Measurements from ENCODE around the gene BANP. TPM values are rescaled to one million over a fixed set of nuclear protein-coding genes. Genes with fewer than 3 reads are reported as not detected.
"Not testable (repeated sequence)": the region's sequence is repeated elsewhere in the genome, so short reads cannot be mapped to it uniquely, and the experiment has no call there.

Gene BANP
- total RNA-seq, 3 donors from 2014 or later = 25.2 to 29.4 (median 25.9) TPM

GRCh38 chr16:87982581-87983041 lies 31.4 kb downstream of the BANP start:
- Mint-ChIP-seq H3K27me3 (ENCODE audit: low read depth) (no peaks in the 10 kb centered on the region), H3K4me3 (no peak overlapping the region), H3K9me3 (no peaks in the 10 kb centered on the region), H3K36me3 (ENCODE audit: insufficient read depth) (peaks cover 46% of the 10 kb centered on the region), H3K4me1 (ENCODE audit: low read depth) (peaks cover 66% of the 10 kb centered on the region)
- ATAC-seq (no peak), DNase-seq (no peak)

DNA sequence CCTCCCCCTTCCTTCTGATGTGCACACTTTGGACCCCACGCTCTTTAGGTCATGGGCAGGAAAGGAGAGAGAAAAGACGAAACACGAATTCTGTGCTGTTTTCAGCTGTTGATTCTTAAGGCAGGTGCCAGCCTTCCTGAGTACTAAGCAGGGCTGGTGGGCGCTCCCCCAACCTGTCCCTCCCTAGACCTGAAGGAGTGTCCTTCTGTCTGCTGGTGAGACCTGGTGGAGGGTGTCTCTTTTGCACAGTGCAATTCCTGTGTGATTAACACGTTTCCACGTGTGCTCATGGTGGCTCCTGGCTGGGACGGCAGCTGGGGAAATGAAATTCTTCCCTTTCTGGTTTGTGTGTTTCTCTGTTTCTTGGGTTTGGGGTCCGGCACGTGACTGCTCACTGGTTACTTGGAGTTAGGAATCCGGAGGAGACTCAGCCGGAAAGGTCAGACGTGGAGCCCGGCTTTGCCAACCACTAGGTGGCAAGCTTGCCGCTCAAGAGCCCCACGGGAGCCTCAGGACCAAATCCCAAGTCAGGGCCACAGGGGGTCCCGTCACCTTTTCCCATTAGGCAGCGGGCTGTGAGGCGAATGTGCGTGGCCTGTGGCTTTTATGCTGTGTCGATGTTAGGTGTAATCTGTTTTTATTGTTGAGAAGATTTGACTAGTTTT lies 32.0 kb downstream of the BANP start:
- ATAC-seq; H3K9me3 Mint-ChIP-seq; H3K4me3 Mint-ChIP-seq; H3K27me3 Mint-ChIP-seq (ENCODE audit: low read depth); DNase-seq: not testable (repeated sequence)
- Mint-ChIP-seq H3K36me3 (ENCODE audit: insufficient read depth) (peaks cover 46% of the 10 kb centered on the region), H3K4me1 (ENCODE audit: low read depth) (peaks cover 66% of the 10 kb centered on the region)

DNA sequence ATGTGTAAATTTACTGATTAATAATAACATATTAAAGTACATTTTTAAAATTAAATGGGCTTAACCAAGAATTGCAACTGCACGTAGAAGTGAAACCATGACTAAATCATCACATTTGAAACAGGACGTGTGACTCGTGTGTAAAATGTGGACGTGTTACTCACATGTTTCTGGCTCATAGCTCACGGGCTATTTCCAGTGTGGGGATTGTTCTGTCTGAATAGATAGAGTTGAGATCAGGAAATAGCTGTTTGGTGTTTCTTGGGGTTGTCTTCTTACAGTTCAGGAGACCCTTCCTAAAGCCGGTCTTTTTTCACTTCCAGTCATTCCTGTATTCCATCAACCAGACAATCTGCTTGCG lies 32.5 kb downstream of the BANP start:
- H3K9me3 Mint-ChIP-seq; H3K4me3 Mint-ChIP-seq; DNase-seq; H3K27me3 Mint-ChIP-seq (ENCODE audit: low read depth): not testable (repeated sequence)
- Mint-ChIP-seq H3K36me3 (ENCODE audit: insufficient read depth) (peaks cover 46% of the 10 kb centered on the region), H3K4me1 (ENCODE audit: low read depth) (peaks cover 66% of the 10 kb centered on the region)
- ATAC-seq = peak; percentile 63 to 82

DNA sequence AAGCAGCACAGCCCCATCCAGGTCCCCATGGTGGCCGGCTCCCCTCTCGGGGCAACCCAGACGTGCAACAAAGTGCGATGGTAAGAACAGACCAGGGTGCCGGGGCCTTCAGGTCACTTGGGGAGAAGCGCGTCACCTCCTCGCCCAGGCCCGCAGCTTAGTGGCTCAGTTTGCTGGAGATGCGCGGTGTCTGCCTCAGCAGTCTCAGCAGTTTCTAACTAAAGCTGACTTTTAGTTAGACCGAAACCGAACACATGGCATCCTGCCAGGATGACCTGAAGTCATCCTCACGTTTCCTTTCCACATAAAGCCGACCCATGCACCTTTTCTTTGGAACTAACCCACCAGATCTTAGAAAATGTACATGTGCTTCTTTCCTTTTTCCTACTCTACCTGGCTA lies 32.9 kb downstream of the BANP start:
- peak overlapping the region; percentile 50 for H3K4me3 Mint-ChIP-seq
- ATAC-seq = not testable (repeated sequence)

GRCh38 chr16:87984632-87985267 lies 33.5 kb downstream of the BANP start:
- H3K4me1 Mint-ChIP-seq (ENCODE audit: low read depth) = peaks cover 58% of the 10 kb centered on the region
- H3K9me3 Mint-ChIP-seq = no peaks in the 10 kb centered on the region
- H3K36me3 Mint-ChIP-seq (ENCODE audit: insufficient read depth) = peaks cover 46% of the 10 kb centered on the region
- no peak for DNase-seq
- H3K4me3 Mint-ChIP-seq = peak overlapping the region; percentile 50
- H3K27me3 Mint-ChIP-seq (ENCODE audit: low read depth) = no peaks in the 10 kb centered on the region
- ATAC-seq = no peak

More for the DNA sequence above, 32.9 kb downstream of the BANP start:
- peaks cover 64% of the 10 kb centered on the region for H3K4me1 Mint-ChIP-seq (ENCODE audit: low read depth)
- not testable (repeated sequence) for H3K9me3 Mint-ChIP-seq; DNase-seq; H3K27me3 Mint-ChIP-seq (ENCODE audit: low read depth)
- peaks cover 46% of the 10 kb centered on the region for H3K36me3 Mint-ChIP-seq (ENCODE audit: insufficient read depth)

DNA sequence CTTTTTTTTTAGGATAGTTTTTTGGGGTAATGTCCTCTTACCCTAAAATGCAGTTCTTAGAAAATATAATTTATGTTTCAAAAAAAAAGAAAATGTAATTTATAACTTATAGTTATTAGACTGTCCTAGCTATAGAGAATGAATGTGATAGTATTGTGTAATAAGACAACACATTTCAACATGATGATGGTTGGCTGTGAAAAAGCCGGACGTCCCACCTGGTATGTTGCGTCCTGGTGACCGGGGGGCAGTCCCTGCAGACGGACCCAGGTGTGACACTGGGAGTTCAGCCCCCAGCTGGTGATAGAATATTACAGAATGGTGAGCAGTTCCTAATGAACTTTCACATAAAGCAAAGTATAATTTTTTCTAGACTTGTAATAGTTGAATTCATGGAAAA lies 34.3 kb downstream of the BANP start:
- not testable (repeated sequence) for H3K9me3 Mint-ChIP-seq; H3K4me3 Mint-ChIP-seq; ATAC-seq; DNase-seq; H3K27me3 Mint-ChIP-seq (ENCODE audit: low read depth)
- Mint-ChIP-seq H3K36me3 (ENCODE audit: insufficient read depth) (peaks cover 44% of the 10 kb centered on the region), H3K4me1 (ENCODE audit: low read depth) (peaks cover 51% of the 10 kb centered on the region)

DNA sequence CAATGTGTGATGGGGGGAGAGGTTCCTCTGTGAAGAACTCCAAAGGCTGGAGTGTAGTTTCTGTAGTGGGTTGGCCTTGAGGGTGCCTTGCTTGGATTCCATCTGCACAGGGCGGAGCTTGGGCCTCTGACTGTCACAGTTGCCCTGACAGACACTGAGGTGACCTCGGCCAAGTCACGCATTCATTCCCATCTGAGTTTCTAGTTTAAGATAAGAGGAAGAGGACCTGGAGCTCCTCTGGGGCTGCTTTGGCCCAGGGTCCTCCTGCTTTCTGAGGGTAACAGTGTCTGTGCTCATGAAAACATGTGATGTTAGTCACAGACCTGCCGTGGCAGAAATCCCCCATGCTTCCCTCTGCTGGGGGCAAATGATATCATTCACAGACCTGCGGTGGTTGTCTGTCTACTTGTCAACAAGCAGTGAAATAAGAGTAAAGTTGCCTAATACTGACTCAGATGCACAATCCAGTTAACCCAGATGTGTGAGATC lies 35.2 kb downstream of the BANP start:
- H3K4me1 Mint-ChIP-seq (ENCODE audit: low read depth) = peaks cover 43% of the 10 kb centered on the region
- peak; percentile 85 to 93 for ATAC-seq
- not testable (repeated sequence) for H3K9me3 Mint-ChIP-seq; H3K27me3 Mint-ChIP-seq (ENCODE audit: low read depth)
- H3K4me3 Mint-ChIP-seq = peak overlapping the region; percentile 24
- H3K36me3 Mint-ChIP-seq (ENCODE audit: insufficient read depth) = peaks cover 39% of the 10 kb centered on the region
- DNase-seq = peak; percentile 42

DNA sequence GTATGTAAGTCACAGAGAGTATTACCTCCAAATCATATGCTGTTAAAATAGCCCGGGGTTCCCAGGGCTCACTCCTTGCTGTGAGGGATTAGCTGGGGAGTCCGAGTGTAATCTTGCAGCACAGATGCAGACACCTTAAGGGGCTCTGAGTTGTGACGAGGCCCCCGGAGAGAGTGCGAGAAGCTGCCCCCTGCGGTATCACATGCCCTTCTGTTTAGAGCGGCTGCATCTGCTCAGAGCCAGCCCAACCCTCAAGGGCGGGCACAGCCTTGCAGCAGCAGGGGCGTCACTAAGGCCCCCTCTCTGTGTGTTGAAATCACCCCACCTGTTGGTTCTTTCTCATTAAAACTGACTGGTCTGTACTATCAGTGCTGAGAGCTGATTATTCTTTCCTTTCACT lies 37.4 kb downstream of the BANP start:
- not testable (repeated sequence) for H3K4me3 Mint-ChIP-seq; H3K27me3 Mint-ChIP-seq (ENCODE audit: low read depth); H3K9me3 Mint-ChIP-seq; DNase-seq; ATAC-seq
- H3K4me1 Mint-ChIP-seq (ENCODE audit: low read depth) = peaks cover 27% of the 10 kb centered on the region
- peaks cover 28% of the 10 kb centered on the region for H3K36me3 Mint-ChIP-seq (ENCODE audit: insufficient read depth)

DNA sequence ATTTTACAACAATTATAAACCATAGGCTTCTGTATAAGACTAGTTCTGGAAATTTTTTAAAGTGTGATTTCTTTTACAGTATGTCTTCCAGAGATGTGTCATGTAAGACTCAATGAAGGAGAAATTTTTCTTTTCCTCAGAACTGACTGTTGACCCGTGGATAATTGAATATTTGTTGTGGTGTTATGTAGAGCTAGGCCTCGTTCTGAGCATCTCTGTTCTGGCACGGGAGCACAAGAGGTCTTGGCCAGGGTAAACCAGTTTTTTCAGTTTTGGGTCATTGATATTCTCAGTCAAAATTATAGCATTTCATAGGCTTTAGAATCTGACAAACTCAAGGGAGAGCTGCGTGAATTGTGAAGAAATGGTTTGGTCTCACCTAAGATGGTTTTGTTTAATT lies 39.0 kb downstream of the BANP start:
- H3K27me3 Mint-ChIP-seq (ENCODE audit: low read depth) = not testable (repeated sequence)

DNA sequence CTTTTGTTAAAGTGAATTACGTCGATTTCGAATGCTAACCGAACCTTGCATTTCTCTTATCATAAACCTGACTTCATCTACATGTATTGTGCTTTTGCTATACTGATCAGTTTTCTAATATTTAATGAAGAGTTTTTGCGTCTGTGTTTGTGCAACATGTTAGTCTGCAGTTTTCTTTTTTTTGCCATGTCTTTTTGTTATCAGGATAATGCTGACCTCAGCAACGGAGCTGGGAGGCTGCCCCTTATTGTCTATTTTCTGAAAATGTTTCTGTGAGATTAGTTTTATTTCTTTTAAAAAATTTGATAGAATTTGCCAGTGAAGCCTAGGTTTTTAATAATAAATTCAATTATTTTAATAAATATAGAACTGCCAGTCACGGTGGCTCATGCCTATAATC lies 40.9 kb downstream of the BANP start:
- not testable (repeated sequence) for ATAC-seq; H3K9me3 Mint-ChIP-seq; DNase-seq; H3K4me3 Mint-ChIP-seq; H3K4me1 Mint-ChIP-seq (ENCODE audit: low read depth); H3K27me3 Mint-ChIP-seq (ENCODE audit: low read depth)
- peaks cover 10% of the 10 kb centered on the region for H3K36me3 Mint-ChIP-seq (ENCODE audit: insufficient read depth)

More for the DNA sequence above, 39.0 kb downstream of the BANP start:
- H3K4me3 Mint-ChIP-seq, DNase-seq, H3K9me3 Mint-ChIP-seq, ATAC-seq: not testable (repeated sequence)
- Mint-ChIP-seq H3K36me3 (ENCODE audit: insufficient read depth) (peaks cover 20% of the 10 kb centered on the region), H3K4me1 (ENCODE audit: low read depth) (peaks cover 12% of the 10 kb centered on the region)

- DNase-seq = no peak
- H3K4me1 Mint-ChIP-seq (ENCODE audit: low read depth) = no peaks in the 10 kb centered on the region
- no peaks in the 10 kb centered on the region for H3K27me3 Mint-ChIP-seq (ENCODE audit: low read depth)
- H3K4me3 Mint-ChIP-seq = no peak overlapping the region
- H3K36me3 Mint-ChIP-seq (ENCODE audit: insufficient read depth) = peaks cover 17% of the 10 kb centered on the region
- H3K9me3 Mint-ChIP-seq = no peaks in the 10 kb centered on the region
- ATAC-seq = no peak
Observed at GRCh38 chr16:87993901-87994300, 42.7 kb downstream of the BANP start.

- DNase-seq = no peak
- no peaks in the 10 kb centered on the region for H3K9me3 Mint-ChIP-seq
- H3K4me1 Mint-ChIP-seq (ENCODE audit: low read depth) = no peaks in the 10 kb centered on the region
- H3K36me3 Mint-ChIP-seq (ENCODE audit: insufficient read depth) = peaks cover 11% of the 10 kb centered on the region
- H3K27me3 Mint-ChIP-seq (ENCODE audit: low read depth) = no peaks in the 10 kb centered on the region
- ATAC-seq = no peak
- H3K4me3 Mint-ChIP-seq = no peak overlapping the region
Observed at GRCh38 chr16:87995644-87996043, 44.4 kb downstream of the BANP start.

DNA sequence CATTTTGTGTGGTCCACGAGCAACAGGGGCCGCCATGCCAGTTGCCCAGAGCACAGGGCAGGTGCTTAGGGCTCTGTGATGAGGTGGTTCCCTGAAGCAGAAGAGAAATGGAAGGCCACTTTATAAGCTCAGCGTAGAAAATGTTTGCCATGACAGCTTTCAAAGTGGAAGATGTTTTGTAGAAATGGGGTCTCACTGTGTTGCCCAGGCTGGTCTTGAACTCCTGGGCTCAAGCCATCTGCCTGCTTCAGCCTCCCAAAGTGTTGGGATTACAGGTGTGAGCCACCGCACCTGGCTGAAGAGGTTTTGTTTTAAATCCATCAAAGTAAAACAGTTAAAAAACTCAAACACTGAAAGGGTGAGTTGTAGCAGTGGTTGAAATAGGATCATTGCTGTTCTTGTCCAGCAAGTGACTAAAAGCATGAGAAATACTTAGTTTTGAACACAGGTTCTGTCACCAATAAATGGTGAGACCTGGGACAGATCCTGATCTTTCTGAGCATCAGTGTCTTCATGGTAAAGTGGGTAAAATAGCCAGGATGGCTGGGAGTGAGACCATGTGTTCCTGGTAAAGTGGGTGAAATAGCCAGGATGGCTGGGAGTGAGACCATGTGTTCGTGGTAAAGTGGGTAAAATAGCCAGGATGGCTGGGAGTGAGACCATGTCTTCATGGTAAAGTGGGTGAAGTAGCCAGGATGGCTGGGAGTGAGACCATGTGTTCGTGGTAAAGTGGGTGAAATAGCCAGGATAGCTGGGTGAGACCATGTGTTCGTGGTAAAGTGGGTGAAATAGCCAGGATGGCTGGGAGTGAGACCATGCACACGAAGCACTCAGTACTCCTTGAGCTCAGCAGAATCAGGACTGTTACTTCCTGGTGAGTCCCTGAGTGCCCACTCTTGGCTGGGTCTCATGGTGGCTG lies 46.0 kb downstream of the BANP start:
- peaks cover 1% of the 10 kb centered on the region for H3K4me1 Mint-ChIP-seq (ENCODE audit: low read depth)
- DNase-seq (no peak), ATAC-seq (no peak)
- no peak overlapping the region for H3K4me3 Mint-ChIP-seq
- no peaks in the 10 kb centered on the region for H3K9me3 Mint-ChIP-seq
- H3K27me3 Mint-ChIP-seq (ENCODE audit: low read depth) = no peaks in the 10 kb centered on the region
- H3K36me3 Mint-ChIP-seq (ENCODE audit: insufficient read depth) = peaks cover 12% of the 10 kb centered on the region

DNA sequence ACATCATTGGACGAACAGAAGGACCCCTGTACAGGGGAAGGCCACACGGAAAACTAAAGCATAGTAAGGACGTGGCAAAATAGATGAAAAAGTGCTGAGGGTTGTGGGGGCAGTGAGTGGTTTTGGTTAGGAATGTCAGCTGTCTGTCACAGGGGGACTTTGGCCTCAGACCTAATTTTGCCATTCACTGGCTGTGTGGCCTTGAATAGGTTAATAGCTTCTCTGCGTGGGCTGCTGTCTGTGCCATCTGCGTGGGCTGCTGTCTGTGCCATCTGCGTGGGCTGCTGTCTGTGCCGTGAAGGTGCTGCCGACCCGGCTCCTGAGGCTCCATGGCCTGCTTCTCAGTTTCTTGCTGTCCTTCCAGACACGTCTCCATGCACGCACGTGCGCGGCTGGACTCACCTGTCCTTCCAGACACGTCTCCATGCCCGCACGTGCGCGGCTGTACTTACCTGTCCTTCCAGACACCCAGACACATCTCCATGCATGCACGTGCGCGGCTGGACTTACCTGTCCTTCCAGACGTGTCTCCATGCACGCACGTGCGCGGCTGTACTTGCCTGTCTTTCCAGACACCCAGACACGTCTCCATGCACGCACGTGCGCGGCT lies 47.1 kb downstream of the BANP start:
- H3K27me3 Mint-ChIP-seq (ENCODE audit: low read depth); H3K4me1 Mint-ChIP-seq (ENCODE audit: low read depth); ATAC-seq; H3K9me3 Mint-ChIP-seq; DNase-seq; H3K4me3 Mint-ChIP-seq: not testable (repeated sequence)
- peaks cover 12% of the 10 kb centered on the region for H3K36me3 Mint-ChIP-seq (ENCODE audit: insufficient read depth)

Measured in activated T-cell treated with anti-CD3 and anti-CD28 coated beads, Interleukin-2, amount 50 U/mL, for 4 hours (primary cell).